IMR-90 (cell line): ENCODE results near the gene MADCAM1. TPM values are rescaled to one million over a fixed set of nuclear protein-coding genes. Genes with fewer than 3 reads are reported as not detected.

Experiments used
- ATAC-seq: fragments of 200-7000 bp; cut with Tn5 transposase; 2 replicates; pipeline ENCODE4 v1.9.1; 2020; ENCODE audit warnings: low read depth, mild to moderate bottlenecking, moderate library complexity
- BruUV-seq: library from RNA; stranded (reverse); fragments of 400-500 nt; replicated peaks from 2 replicates; lab custom pipeline; 2021; lab: Mats Ljungman, UMichigan
- CTCF ChIA-PET: fragments of 300-600 bp; formaldehyde crosslinking; extraction: SDS; loops from one replicate; lab custom pipeline; 2021; ENCODE audit warnings: antibody characterized with exemption; lab: Yijun Ruan, JAX
- POLR2A ChIA-PET: fragments of 300-600 bp; sonication (Branson Sonifier 250); formaldehyde crosslinking; loops from one replicate; lab custom pipeline; 2022; ENCODE audit warnings: antibody characterized with exemption; ENCODE audit not compliant: unreplicated experiment; lab: Charles Lee
- DNase-seq: peaks from one replicate; pipeline ENCODE4 v3.0.0; 2013
- H2AFZ ChIP-seq: replicated peaks from 2 replicates; pipeline ENCODE3; 2013; ENCODE audit warnings: low read length, mild to moderate bottlenecking; ENCODE audit not compliant: poor library complexity
- H2AK5ac ChIP-seq: 2 replicates; pipeline ENCODE4 v1.6.1; 2013; ENCODE audit warnings: low read depth, low read length, inconsistent platforms
- H2AK9ac ChIP-seq: replicated peaks from 2 replicates; pipeline ENCODE3; 2013; ENCODE audit warnings: mild to moderate bottlenecking, low read depth, low read length, moderate library complexity; ENCODE audit not compliant: poor library complexity
- H2BK120ac ChIP-seq: 2 replicates; pipeline ENCODE4 v1.6.1; 2013; ENCODE audit warnings: low read depth, low read length, inconsistent platforms
- H2BK15ac ChIP-seq: 3 replicates; pipeline ENCODE4 v1.6.1; 2013; ENCODE audit warnings: low read depth, low read length, inconsistent platforms
- H2BK20ac ChIP-seq: 2 replicates; pipeline ENCODE4 v1.6.1; 2013; ENCODE audit warnings: low read depth, mild to moderate bottlenecking, inconsistent platforms, low read length, moderate library complexity
- H2BK5ac ChIP-seq: 2 replicates; pipeline ENCODE4 v1.6.1; 2013; ENCODE audit warnings: mild to moderate bottlenecking, low read depth, low read length, inconsistent platforms; ENCODE audit not compliant: poor library complexity, severe bottlenecking
- H3K14ac ChIP-seq: replicated peaks from 2 replicates; pipeline ENCODE4 v1.6.1; 2013; ENCODE audit warnings: low read depth, low read length, inconsistent platforms
- H3K18ac ChIP-seq: 2 replicates; pipeline ENCODE4 v1.6.1; 2013; ENCODE audit warnings: low read depth, low read length, control low read depth
- H3K23ac ChIP-seq: 2 replicates; pipeline ENCODE4 v1.6.1; 2013; ENCODE audit warnings: low read depth, low read length, inconsistent platforms
- H3K27ac ChIP-seq: 2 replicates; pipeline ENCODE4 v1.5.1; 2013; ENCODE audit warnings: mild to moderate bottlenecking, control low read depth, low read length; ENCODE audit not compliant: insufficient read depth
- H3K27me3 ChIP-seq: 2 replicates; pipeline ENCODE4 v1.6.1; 2013; ENCODE audit warnings: low read length; ENCODE audit not compliant: control insufficient read depth, insufficient read depth
- H3K36me3 ChIP-seq: 2 replicates; pipeline ENCODE4 v1.6.1; 2013; ENCODE audit warnings: low read length, mixed read lengths; ENCODE audit not compliant: control insufficient read depth, insufficient read depth
- H3K4ac ChIP-seq: 2 replicates; pipeline ENCODE4 v1.6.1; 2013; ENCODE audit warnings: low read depth, low read length, inconsistent platforms
- H3K4me1 ChIP-seq: 2 replicates; pipeline ENCODE4 v1.6.1; 2013; ENCODE audit warnings: low read length, mixed read lengths; ENCODE audit not compliant: control insufficient read depth, insufficient read depth
- H3K4me2 ChIP-seq: 2 replicates; pipeline ENCODE4 v1.6.1; 2013; ENCODE audit warnings: low read depth, mild to moderate bottlenecking, control low read depth, low read length, moderate library complexity
- H3K4me3 ChIP-seq: 2 replicates; pipeline ENCODE4 v1.5.1; 2013; ENCODE audit warnings: low read depth, mild to moderate bottlenecking, control low read depth, low read length, moderate library complexity; ENCODE audit not compliant: insufficient read depth
- H3K56ac ChIP-seq: 2 replicates; pipeline ENCODE4 v1.6.1; 2013; ENCODE audit warnings: low read length, inconsistent platforms; ENCODE audit not compliant: insufficient read depth; ENCODE audit errors: extremely low read depth
- H3K79me1 ChIP-seq, 2 experiments: 2 replicates each; pipeline ENCODE4 v1.6.1; 2013; ENCODE audit warnings: low read length in 2 of 2, inconsistent platforms in 1 of 2, low read depth in 1 of 2
- H3K9ac ChIP-seq: 2 replicates; pipeline ENCODE4 v1.6.1; 2013; ENCODE audit warnings: low read depth, low read length, control low read depth
- H3K9me1 ChIP-seq: 2 replicates; pipeline ENCODE4 v1.6.1; 2013; ENCODE audit warnings: low read length, inconsistent platforms; ENCODE audit not compliant: insufficient read depth
- H3K9me3 ChIP-seq: 2 replicates; pipeline ENCODE4 v1.6.1; 2013; ENCODE audit warnings: low read length; ENCODE audit not compliant: control insufficient read depth, insufficient read depth
- H4K20me1 ChIP-seq: 2 replicates; pipeline ENCODE4 v1.6.1; 2013; ENCODE audit warnings: low read length, inconsistent platforms; ENCODE audit not compliant: insufficient read depth
- H4K5ac ChIP-seq: 2 replicates; pipeline ENCODE4 v1.6.1; 2013; ENCODE audit warnings: mild to moderate bottlenecking, low read depth, low read length, control low read depth
- H4K8ac ChIP-seq, 2 experiments: 2 replicates each; pipeline ENCODE4 v1.6.1; 2013; ENCODE audit warnings: low read depth in 2 of 2, low read length in 2 of 2, control low read depth in 1 of 2, inconsistent platforms in 1 of 2
- H4K91ac ChIP-seq: 2 replicates; pipeline ENCODE4 v1.6.1; 2013; ENCODE audit warnings: low read depth, low read length, inconsistent platforms; ENCODE audit not compliant: insufficient read depth
- BHLHE40 ChIP-seq: fragments of 150-350 bp; IDR thresholded peaks from 2 replicates; pipeline ENCODE4 v1.6.1; 2016; ENCODE audit warnings: mild to moderate bottlenecking, low read depth, low read length
- CEBPB ChIP-seq: IDR thresholded peaks from 2 replicates; pipeline ENCODE4 v1.6.1; 2012; ENCODE audit warnings: low read depth, low read length, improper control_type of control experiment
- CHD1 ChIP-seq: IDR thresholded peaks from 2 replicates; pipeline ENCODE4 v1.6.1; 2012; ENCODE audit warnings: low read depth, low read length, improper control_type of control experiment
- FOS ChIP-seq: fragments of 150-350 bp; IDR thresholded peaks from 2 replicates; pipeline ENCODE4 v1.6.1; 2016; ENCODE audit warnings: low read depth, low read length
- MAFK ChIP-seq: IDR thresholded peaks from 2 replicates; pipeline ENCODE4 v1.6.1; 2012; ENCODE audit warnings: low read depth, low read length, improper control_type of control experiment
- MAZ ChIP-seq: IDR thresholded peaks from 2 replicates; pipeline ENCODE4 v1.6.1; 2012; ENCODE audit warnings: low read depth, mild to moderate bottlenecking, low read length, improper control_type of control experiment, moderate library complexity, borderline replicate concordance
- MXI1 ChIP-seq: IDR thresholded peaks from 2 replicates; pipeline ENCODE4 v1.6.1; 2012; ENCODE audit warnings: low read depth, mild to moderate bottlenecking, low read length, moderate library complexity, borderline replicate concordance
- NFE2L2 ChIP-seq: fragments of 150-350 bp; IDR thresholded peaks from 2 replicates; pipeline ENCODE4 v1.6.1; 2016; ENCODE audit warnings: low read depth, mild to moderate bottlenecking, low read length
- POLR2A ChIP-seq: IDR thresholded peaks from 2 replicates; pipeline ENCODE4 v1.6.1; 2012; ENCODE audit warnings: mild to moderate bottlenecking, low read depth, low read length
- RAD21 ChIP-seq: IDR thresholded peaks from 2 replicates; pipeline ENCODE4 v1.6.1; 2012; ENCODE audit warnings: low read length, improper control_type of control experiment
- RCOR1 ChIP-seq: IDR thresholded peaks from 2 replicates; pipeline ENCODE4 v1.6.1; 2012; ENCODE audit warnings: mild to moderate bottlenecking, low read length, improper control_type of control experiment; ENCODE audit not compliant: insufficient replicate concordance
- RFX5 ChIP-seq: IDR thresholded peaks from 2 replicates; pipeline ENCODE4 v1.8.0; 2012; ENCODE audit warnings: low read depth, mild to moderate bottlenecking, low read length, moderate library complexity
- SMC3 ChIP-seq: fragments of 150-350 bp; IDR thresholded peaks from 2 replicates; pipeline ENCODE4 v1.6.1; 2016; ENCODE audit warnings: low read depth, mild to moderate bottlenecking, antibody characterized with exemption, low read length, moderate library complexity
- WGBS, 2 experiments: methylation state at CpG; one replicate each; pipeline versions ENCODE4 v1.1.5 to v1.1.7; 2013; ENCODE audit warnings: missing lambda C conversion rate in 2 of 2; ENCODE audit not compliant: insufficient read length in 1 of 2; ENCODE audit errors: extremely low coverage in 2 of 2; 5-methylcytosine and 5-hydroxymethylcytosine counted together
- dilution Hi-C: fragments of 300-500 bp; cut with HindIII; formaldehyde crosslinking; loops from one replicate; pipeline ENCODE4 v1.14.3; 2018; ENCODE audit warnings: low sequenced_read_pairs; ENCODE audit not compliant: unreplicated experiment
- in situ Hi-C: fragments of 300-500 bp; cut with MboI; formaldehyde crosslinking; loops from 3 replicates; pipeline ENCODE4 v1.14.3; 2019; ENCODE audit warnings: low sequenced_read_pairs, inconsistent platforms, mixed read lengths
- intact Hi-C: fragments of 100-400 bp; cut with micrococcal nuclease; formaldehyde crosslinking; loops from 2 replicates; pipeline ENCODE4 v1.10.0; 2022
- polyA plus RNA-seq, 3 experiments: library from polyadenylated mRNA; depleted of rRNA; stranded (reverse); fragments of >200 nt; gene quantifications; 2 replicates each; pipeline ENCODE4 v1.2.3, GENCODE V29; 2012; ENCODE audit warnings: low replicate concordance in 1 of 3
- total RNA-seq: library from RNA; depleted of rRNA; stranded (reverse); fragments of >200 nt; gene quantifications from 2 replicates; pipeline ENCODE4 v1.2.3, GENCODE V29; 2012
- TF ChIP-seq, protein P1 (sequence below): fragments of 150-350 bp; IDR thresholded peaks from 2 replicates; pipeline ENCODE4 v1.6.1; 2017; ENCODE audit warnings: mild to moderate bottlenecking, antibody characterized with exemption, low read length, low read depth
- TF ChIP-seq, protein P2 (sequence below): fragments of 150-350 bp; IDR thresholded peaks from 2 replicates; pipeline ENCODE4 v1.6.1; 2016; ENCODE audit warnings: low read depth, mild to moderate bottlenecking, low read length, moderate library complexity, borderline replicate concordance

The MADCAM1 gene
- total and polyA plus RNA-seq, 2 of the 4 experiments (the other 2 are of a cell fraction), result 0.24 TPM; not detected in 1

DNA sequence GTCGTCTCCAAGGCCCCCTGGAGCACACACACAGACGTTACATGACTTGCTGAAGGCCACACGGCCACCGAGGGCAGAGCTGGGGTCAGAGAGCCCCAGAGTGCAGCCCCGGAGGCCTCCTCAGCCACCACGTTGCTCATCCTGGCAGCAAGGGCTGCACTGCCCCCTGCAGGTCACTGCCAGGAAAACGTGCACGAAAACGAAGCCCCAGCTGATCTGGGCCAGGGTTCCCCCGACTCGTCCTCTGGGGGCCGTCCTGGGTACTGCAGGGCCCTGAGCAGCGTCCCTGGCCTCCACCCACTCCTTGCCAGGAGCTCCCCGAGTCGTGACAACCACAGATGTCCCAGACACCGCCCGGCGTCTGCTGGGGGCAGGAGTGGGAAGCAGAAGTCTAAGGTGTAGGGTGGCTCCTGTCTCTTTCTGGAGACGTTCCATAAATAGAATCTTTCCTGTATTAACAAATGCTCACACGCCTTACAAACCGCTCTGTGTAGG lies 14.4 kb downstream of the MADCAM1 start:
- Histone ChIP-seq H3K4me1 (peaks cover 12% of the 10 kb centered on the region), H3K27ac (peak overlapping the region; percentile 20; the same call in 1 of the 2 replicates), H4K8ac (peak overlapping the region in 1 of 2 experiments; percentile 63; a peak in 1 of 4 replicates), H4K5ac (peak overlapping the region; percentile 14; the same call in 1 of the 2 replicates), H3K56ac (no peak overlapping the region), H3K36me3 (peaks cover 12% of the 10 kb centered on the region), H2BK120ac (no peak overlapping the region), H3K4me2 (0 out of 2 replicates have a peak overlapping the region, but pooled peaks have one; percentile 11), H2AK9ac (peak overlapping the region; percentile 81), H2BK15ac (no peak overlapping the region), H3K23ac (no peak overlapping the region), H3K9ac (no peak overlapping the region), H3K79me1 (peaks cover 4 to 43% of the 10 kb centered on the region in 2 experiments), H3K4ac (no peak overlapping the region), H2AK5ac (no peak overlapping the region), H4K91ac (no peak overlapping the region), H4K20me1 (peaks cover 10% of the 10 kb centered on the region), H3K27me3 (no peaks in the 10 kb centered on the region), H3K9me3 (no peaks in the 10 kb centered on the region), H3K18ac (no peak overlapping the region), H3K9me1 (peaks cover 8% of the 10 kb centered on the region; the same call in 1 of the 2 replicates), H2BK5ac (peak overlapping the region; percentile 7), H3K14ac (no peak overlapping the region), H3K4me3 (no peak overlapping the region), H2AFZ (peak overlapping the region; percentile 57), H2BK20ac (no peak overlapping the region)
- ChIA-PET CTCF (interaction anchor here (0.9 to 1.5 kb wide), 4 partner anchors 11 to 23 kb away, joined by 3 to 11 read pairs (median 4); partner anchors contain the start of gene CDC34), POLR2A (no interaction called here)
- intact Hi-C loops, result loop anchor here (2.0 kb wide), 1 partner anchor 22 kb away; no protein-coding TSS in a partner anchor
- WGBS, 2 experiments, result 38% methylated on average over 9 of the region's 21 CpGs; no CpG with 5 or more reads in 1 of the 2 experiments
- dilution Hi-C loops, result no loop called here
- peak; percentile 81 for DNase-seq
- ATAC-seq, result peak; percentile 36
- no TSS peak for BruUV-seq
- in situ Hi-C loops, result no loop called here
- no peak for TF ChIP-seq FOS
- peak; percentile 70 for TF ChIP-seq SMC3
- TF ChIP-seq MAZ, result peak; percentile 60; the same call in 1 of the 2 replicates
- TF ChIP-seq, protein P1, sequence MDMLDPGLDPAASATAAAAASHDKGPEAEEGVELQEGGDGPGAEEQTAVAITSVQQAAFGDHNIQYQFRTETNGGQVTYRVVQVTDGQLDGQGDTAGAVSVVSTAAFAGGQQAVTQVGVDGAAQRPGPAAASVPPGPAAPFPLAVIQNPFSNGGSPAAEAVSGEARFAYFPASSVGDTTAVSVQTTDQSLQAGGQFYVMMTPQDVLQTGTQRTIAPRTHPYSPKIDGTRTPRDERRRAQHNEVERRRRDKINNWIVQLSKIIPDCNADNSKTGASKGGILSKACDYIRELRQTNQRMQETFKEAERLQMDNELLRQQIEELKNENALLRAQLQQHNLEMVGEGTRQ, result peak; percentile 17; the same call in 1 of the 2 replicates
- TF ChIP-seq RAD21, result peak; percentile 72
- TF ChIP-seq RFX5, result no peak
- TF ChIP-seq, protein P2, sequence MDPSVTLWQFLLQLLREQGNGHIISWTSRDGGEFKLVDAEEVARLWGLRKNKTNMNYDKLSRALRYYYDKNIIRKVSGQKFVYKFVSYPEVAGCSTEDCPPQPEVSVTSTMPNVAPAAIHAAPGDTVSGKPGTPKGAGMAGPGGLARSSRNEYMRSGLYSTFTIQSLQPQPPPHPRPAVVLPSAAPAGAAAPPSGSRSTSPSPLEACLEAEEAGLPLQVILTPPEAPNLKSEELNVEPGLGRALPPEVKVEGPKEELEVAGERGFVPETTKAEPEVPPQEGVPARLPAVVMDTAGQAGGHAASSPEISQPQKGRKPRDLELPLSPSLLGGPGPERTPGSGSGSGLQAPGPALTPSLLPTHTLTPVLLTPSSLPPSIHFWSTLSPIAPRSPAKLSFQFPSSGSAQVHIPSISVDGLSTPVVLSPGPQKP, result no peak
- no peak for TF ChIP-seq CEBPB
- TF ChIP-seq MAFK, result no peak
- no peak for TF ChIP-seq RCOR1
- TF ChIP-seq NFE2L2, result no peak
- no peak for TF ChIP-seq MXI1
- TF ChIP-seq CHD1, result no peak
- TF ChIP-seq BHLHE40, result peak; percentile 71; the same call in 1 of the 2 replicates
- no peak for TF ChIP-seq POLR2A
